HEK293 (cell line): ENCODE measurements around the gene SDF2L1.

Experiments used
- CTCF ChIA-PET: fragments of 350-600 bp; formaldehyde crosslinking; extraction: SDS; loops from one replicate; lab custom pipeline; 2021; ENCODE audit warnings: antibody characterized with exemption; lab: Yijun Ruan, JAX
- POLR2A ChIA-PET: fragments of 300-600 bp; formaldehyde crosslinking; extraction: SDS; loops from one replicate; lab custom pipeline; 2020; ENCODE audit warnings: antibody characterized with exemption, inconsistent platforms; lab: Yijun Ruan, JAX
- H3K27ac ChIP-seq: fragments of 200-500 bp; sonication (Bioruptor generic); 2 replicates; pipeline ENCODE4 v1.5.1; 2014; ENCODE audit warnings: low read depth, low read length, control low read depth, inconsistent platforms; ENCODE audit errors: extremely low read depth
- H3K36me3 ChIP-seq, 2 experiments: fragments of 200-500 bp in 1 of 2; sonication (Bioruptor generic) in 1 of 2; 1 replicate in 1 of 2; 2 replicates in 1 of 2; pipeline ENCODE4 v1.5.1; 2014 to 2017; ENCODE audit warnings: inconsistent platforms in 2 of 2, low read length in 2 of 2; ENCODE audit not compliant: control insufficient read depth in 2 of 2, insufficient read depth in 1 of 2
- H3K4me1 ChIP-seq: fragments of 200-500 bp; sonication (Bioruptor generic); 2 replicates; pipeline ENCODE4 v1.5.1; 2014; ENCODE audit warnings: mild to moderate bottlenecking, low read length, inconsistent platforms; ENCODE audit not compliant: control insufficient read depth, insufficient read depth
- H3K4me3 ChIP-seq: 2 replicates; pipeline ENCODE4 v1.5.1; 2011; ENCODE audit warnings: low read depth, mild to moderate bottlenecking, control low read depth, low read length, moderate library complexity
- H3K9me3 ChIP-seq: fragments of 200-500 bp; sonication (Bioruptor generic); 2 replicates; pipeline ENCODE4 v1.5.1; 2014; ENCODE audit warnings: low read depth, low read length, inconsistent platforms; ENCODE audit not compliant: control insufficient read depth, insufficient read depth
- PRDM2 ChIP-seq: fragments of 450-650 bp; formaldehyde crosslinking; IDR thresholded peaks from 2 replicates; pipeline ENCODE4 v1.5.1; 2016; ENCODE audit warnings: missing biosample characterization, missing genetic modification characterization, borderline replicate concordance
- ZNF157 ChIP-seq: fragments of 450-650 bp; formaldehyde crosslinking; IDR thresholded peaks from 2 replicates; pipeline ENCODE4 v1.5.1; 2016; ENCODE audit warnings: missing biosample characterization, missing genetic modification characterization
- ZNF221 ChIP-seq: fragments of 450-650 bp; formaldehyde crosslinking; IDR thresholded peaks from 2 replicates; pipeline ENCODE4 v1.5.1; 2017; ENCODE audit warnings: missing biosample characterization, missing genetic modification characterization, borderline replicate concordance
- ZNF391 ChIP-seq: fragments of 450-650 bp; formaldehyde crosslinking; IDR thresholded peaks from 2 replicates; pipeline ENCODE4 v1.5.1; 2016; ENCODE audit warnings: low read depth, missing biosample characterization, missing genetic modification characterization, borderline replicate concordance
- ZNF518A ChIP-seq: fragments of 450-650 bp; formaldehyde crosslinking; conservative IDR thresholded peaks from 2 replicates; pipeline ENCODE4 v1.5.1; 2016; ENCODE audit warnings: low read depth, missing biosample characterization, missing genetic modification characterization
- ZNF626 ChIP-seq: fragments of 450-650 bp; sonication (Bioruptor Pico); formaldehyde crosslinking; IDR thresholded peaks from 2 replicates; pipeline ENCODE4 v1.5.1; 2018; ENCODE audit warnings: missing biosample characterization, missing genetic modification characterization, inconsistent platforms
- ZNF660 ChIP-seq: fragments of 450-650 bp; IDR thresholded peaks from 2 replicates; pipeline ENCODE4 v1.5.1; 2018; ENCODE audit warnings: missing biosample characterization, mild to moderate bottlenecking, missing genetic modification characterization
- ZSCAN23 ChIP-seq: fragments of 450-650 bp; formaldehyde crosslinking; IDR thresholded peaks from 2 replicates; pipeline ENCODE4 v1.5.1; 2016; ENCODE audit warnings: missing biosample characterization, missing genetic modification characterization
- TF ChIP-seq, protein P1 (sequence below): fragments of 450-650 bp; formaldehyde crosslinking; IDR thresholded peaks from 2 replicates; pipeline ENCODE4 v1.5.1; 2017; ENCODE audit warnings: missing biosample characterization, missing genetic modification characterization
- TF ChIP-seq, protein P2 (sequence below): fragments of 450-650 bp; formaldehyde crosslinking; IDR thresholded peaks from 2 replicates; pipeline ENCODE4 v1.5.1; 2016; ENCODE audit warnings: missing biosample characterization, missing genetic modification characterization, borderline replicate concordance

SDF2L1 gene

GRCh38 chr22:21613553-21614233 lies 28.4 kb upstream of the SDF2L1 start:
- TF ChIP-seq, protein P1, sequence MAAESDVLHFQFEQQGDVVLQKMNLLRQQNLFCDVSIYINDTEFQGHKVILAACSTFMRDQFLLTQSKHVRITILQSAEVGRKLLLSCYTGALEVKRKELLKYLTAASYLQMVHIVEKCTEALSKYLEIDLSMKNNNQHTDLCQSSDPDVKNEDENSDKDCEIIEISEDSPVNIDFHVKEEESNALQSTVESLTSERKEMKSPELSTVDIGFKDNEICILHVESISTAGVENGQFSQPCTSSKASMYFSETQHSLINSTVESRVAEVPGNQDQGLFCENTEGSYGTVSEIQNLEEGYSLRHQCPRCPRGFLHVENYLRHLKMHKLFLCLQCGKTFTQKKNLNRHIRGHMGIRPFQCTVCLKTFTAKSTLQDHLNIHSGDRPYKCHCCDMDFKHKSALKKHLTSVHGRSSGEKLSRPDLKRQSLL (tag by site-specific recombination), result no peak
- TF ChIP-seq ZNF157 (tag by site-specific recombination) (no peak), ZSCAN23 (tag by site-specific recombination) (no peak), ZNF660 (tag by site-specific recombination) (no peak), PRDM2 (tag by site-specific recombination) (no peak), ZNF221 (tag by site-specific recombination) (no peak), ZNF518A (no peak), ZNF626 (tag by site-specific recombination) (no peak), ZNF391 (tag by site-specific recombination) (no peak)
- TF ChIP-seq, protein P2, sequence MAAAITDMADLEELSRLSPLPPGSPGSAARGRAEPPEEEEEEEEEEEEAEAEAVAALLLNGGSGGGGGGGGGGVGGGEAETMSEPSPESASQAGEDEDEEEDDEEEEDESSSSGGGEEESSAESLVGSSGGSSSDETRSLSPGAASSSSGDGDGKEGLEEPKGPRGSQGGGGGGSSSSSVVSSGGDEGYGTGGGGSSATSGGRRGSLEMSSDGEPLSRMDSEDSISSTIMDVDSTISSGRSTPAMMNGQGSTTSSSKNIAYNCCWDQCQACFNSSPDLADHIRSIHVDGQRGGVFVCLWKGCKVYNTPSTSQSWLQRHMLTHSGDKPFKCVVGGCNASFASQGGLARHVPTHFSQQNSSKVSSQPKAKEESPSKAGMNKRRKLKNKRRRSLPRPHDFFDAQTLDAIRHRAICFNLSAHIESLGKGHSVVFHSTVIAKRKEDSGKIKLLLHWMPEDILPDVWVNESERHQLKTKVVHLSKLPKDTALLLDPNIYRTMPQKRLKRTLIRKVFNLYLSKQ, result no peak
- H3K9me3 ChIP-seq, result no peaks in the 10 kb centered on the region
- CTCF ChIA-PET, result interaction anchor here (0.6 to 1.4 kb wide), 5 partner anchors 28 to 640 kb away, joined by 3 to 4 read pairs (median 3); partner anchors contain the start of gene SDF2L1
- H3K4me1 ChIP-seq, result no peaks in the 10 kb centered on the region
- POLR2A ChIA-PET, result interaction anchor here (1.0 to 2.2 kb wide), 2 partner anchors 11 to 28 kb away, joined by 3 to 7 read pairs; partner anchors contain the start of gene SDF2L1
- no peak overlapping the region for H3K27ac ChIP-seq
- no peak overlapping the region for H3K4me3 ChIP-seq
- H3K36me3 ChIP-seq, result peaks cover 5 to 65% of the 10 kb centered on the region in 2 experiments; a peak in 2 of 3 replicates
